Erythroblast (primary cell): Measurements from ENCODE around the gene TRIM9.

Experiments used
- DNase-seq, 2 experiments: peaks; one replicate each; lab custom pipeline; 2025; lab: John Stamatoyannopoulos, UW
- GATA1 ChIP-seq: IDR thresholded peaks from 2 replicates; pipeline ENCODE4 v1.6.1; 2011; ENCODE audit warnings: low read depth, mild to moderate bottlenecking, control low read depth, low read length, moderate library complexity
- POLR2A ChIP-seq: IDR thresholded peaks from 2 replicates; pipeline ENCODE4 v1.6.1; 2011; ENCODE audit warnings: mild to moderate bottlenecking, low read length

TRIM9 gene

DNA sequence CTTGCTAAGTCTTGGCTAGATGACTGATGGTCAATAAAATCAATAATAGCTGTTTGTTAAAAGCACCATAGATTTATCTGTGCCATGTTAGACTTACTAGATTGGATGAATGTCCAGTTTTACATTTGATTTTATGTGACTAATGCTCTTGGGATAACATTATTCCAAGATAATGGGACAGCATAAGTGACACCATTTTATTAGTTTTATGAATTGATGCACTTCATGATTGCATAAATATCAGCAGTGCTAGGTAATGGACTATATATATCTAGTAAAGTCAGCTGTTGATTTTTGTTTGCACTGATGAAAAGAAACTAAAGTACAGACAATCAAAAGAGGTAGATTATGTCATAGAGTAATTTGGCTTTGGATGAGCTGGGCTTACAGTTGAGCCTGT is 10.4 kb downstream of the TRIM9 start:
- TF ChIP-seq GATA1 = no peak
- TF ChIP-seq POLR2A = no peak
- DNase-seq = no peak

DNA sequence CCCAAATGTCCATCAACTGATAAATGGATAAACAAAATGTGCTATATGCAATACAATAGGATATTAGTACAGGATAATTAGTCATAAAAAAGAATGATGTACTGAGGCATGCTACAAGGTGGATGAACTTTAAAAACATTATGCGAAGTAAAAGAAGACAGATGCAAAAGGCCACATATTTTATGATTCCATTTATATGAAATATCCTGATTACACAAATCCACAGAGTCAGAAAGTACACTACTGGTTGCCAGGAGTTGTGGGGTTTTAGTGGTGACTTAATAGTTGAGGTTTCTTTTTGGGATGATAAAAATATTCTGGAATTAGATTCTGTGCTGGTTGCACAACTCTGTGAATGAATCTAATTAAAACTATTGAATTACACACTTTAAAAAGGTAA is 12.6 kb downstream of the TRIM9 start:
- TF ChIP-seq GATA1 = no peak
- TF ChIP-seq POLR2A = no peak
- no peak for DNase-seq

DNA sequence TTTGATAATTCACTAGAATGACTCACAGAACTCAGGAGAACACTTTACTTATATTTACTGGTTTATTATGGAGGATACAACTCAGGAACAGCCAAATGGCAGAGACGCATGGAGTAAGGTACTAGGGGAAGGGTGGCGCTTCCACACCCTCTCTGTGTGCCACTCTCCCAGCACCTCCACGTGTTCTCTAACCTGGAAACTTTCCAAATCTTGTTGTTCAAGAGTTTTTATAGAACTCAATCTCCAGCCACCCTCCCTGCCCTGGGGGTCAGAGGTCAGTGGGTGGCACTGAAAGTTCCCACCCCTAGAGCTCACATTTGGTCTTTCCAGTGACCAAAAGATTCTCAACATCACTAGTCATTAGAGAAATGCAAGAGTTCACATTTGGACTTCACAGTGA is 13.2 kb downstream of the TRIM9 start:
- TF ChIP-seq POLR2A (no peak), GATA1 (no peak)
- DNase-seq = no peak

DNA sequence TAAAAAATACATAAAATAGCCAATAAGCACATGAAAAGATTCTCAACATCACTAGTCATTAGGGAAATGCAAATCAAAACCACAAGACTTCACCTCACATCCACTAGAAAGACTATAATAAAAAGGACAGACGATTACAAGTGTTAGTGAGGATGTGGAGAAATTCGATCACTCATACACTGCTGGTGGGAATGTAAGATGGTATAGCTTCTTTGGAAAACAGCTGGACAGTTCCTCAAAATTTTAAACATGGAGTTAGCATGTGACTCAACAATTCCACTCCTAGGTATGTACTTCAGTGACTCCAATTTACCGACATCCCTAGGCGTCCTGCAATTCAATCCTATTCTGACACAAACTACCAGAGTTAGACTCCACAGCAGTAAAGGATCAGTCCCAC is 13.7 kb downstream of the TRIM9 start:
- DNase-seq = no peak
- no peak for TF ChIP-seq GATA1
- no peak for TF ChIP-seq POLR2A

DNA sequence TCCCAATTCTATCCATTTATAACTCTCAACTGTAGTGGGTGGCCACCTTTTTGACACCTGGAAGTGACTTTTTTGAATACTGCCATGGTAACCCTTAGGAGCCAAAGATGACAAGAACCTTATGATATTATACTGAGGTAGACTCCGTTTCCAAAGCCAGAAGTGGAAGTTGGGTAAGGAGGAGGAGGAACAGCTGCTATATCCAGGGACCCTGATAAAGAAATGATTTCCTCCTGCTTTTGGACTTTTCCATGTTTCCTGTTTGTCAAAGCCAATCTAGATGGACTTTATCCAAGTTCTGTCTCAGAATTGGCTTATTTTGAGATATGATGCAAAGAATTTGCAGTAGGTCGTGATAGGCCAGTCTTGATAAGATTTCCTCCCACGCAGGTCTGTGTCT is 14.3 kb downstream of the TRIM9 start:
- no peak for DNase-seq
- TF ChIP-seq GATA1 (no peak), POLR2A (no peak)

DNA sequence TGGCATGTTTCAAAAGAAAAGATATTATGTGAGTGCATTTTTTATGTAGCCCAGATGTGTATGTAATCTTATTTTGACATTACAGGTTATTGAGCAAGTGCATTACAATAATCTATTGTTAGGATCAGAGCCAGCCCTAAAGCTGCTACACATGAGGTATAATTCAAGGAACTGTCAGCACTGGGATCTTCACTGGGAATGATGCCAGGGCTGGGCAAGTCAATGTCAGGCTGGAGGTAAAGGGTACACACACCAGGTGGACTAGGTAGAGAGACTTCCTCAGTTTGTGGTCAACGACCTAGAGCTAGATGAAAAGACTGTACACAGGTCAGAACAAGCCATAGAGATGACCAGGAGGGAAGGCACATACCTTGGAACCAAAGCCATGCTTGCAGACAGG is 15.4 kb downstream of the TRIM9 start:
- TF ChIP-seq POLR2A (no peak), GATA1 (no peak)
- DNase-seq = no peak

DNA sequence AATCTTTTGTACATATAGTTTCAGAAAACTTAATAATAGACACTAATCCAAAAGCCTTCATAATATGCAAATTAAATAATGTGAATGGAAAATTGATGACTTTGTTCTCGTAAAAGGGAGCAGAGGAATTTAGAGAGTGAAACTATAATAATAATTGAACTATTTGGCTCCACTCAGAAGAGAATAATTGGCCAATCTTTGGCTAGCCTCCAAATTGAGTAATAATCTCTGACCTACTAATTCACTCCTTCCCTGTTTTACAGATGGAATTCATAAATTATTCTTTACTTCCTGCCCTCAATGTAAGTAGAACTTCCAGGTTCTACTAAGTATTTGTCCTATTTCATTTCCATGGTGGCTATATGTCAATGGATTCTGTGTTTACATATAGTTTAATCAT is 15.8 kb downstream of the TRIM9 start:
- TF ChIP-seq POLR2A = no peak
- no peak for TF ChIP-seq GATA1
- no peak for DNase-seq

DNA sequence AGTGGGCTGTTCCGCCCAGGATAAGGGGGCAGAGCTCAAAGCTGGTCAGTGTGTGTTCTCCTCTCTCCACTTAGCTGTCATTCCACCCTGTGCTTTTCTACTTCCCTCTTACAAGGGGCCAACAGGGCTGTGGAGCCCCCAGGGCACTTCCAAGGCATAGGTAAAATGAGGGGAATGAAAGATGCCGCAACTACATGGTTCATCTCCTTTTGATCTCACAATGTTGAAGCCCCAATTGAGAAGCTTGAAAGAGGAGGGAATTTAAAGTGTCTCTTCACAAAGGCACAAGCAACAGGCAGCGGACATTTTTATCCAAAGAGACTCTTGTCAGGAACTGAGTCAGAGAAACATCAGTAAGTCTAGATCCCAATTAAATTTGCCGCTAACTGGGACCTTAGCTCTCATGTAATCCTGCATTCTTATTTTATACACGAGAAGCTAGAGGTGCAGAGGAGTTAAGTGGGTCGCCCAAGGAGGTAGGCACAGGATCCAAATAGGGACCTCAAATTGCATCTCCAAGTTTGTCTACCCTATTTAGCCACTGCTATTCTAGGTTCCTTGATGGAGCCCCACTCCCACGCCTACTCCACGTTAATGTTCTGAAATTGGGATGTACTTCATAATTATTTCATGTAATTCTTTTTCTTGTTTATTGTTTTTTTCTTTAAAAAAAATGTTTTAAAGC is 20.1 kb downstream of the TRIM9 start:
- no peak for TF ChIP-seq GATA1
- no peak for TF ChIP-seq POLR2A
- DNase-seq = no peak

DNA sequence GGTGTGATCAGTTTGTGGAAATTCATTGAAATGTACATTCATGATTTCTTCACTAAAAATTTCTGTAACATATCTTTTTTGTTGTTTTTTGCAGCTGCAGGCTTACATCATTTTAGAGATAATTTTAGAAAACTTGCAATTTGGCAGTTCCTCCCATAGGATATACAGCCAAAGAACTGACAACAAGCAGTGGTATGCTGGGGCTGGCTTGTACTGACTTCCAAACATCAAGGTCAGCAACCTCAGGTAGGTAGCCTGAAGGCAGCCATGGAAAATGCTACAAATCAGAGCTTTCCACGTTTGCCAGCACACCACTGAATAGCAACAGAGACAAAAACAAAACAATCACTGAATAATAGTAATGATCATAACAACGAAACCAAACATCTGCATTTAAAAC is 21.2 kb downstream of the TRIM9 start:
- DNase-seq = no peak
- TF ChIP-seq GATA1 = no peak

DNA sequence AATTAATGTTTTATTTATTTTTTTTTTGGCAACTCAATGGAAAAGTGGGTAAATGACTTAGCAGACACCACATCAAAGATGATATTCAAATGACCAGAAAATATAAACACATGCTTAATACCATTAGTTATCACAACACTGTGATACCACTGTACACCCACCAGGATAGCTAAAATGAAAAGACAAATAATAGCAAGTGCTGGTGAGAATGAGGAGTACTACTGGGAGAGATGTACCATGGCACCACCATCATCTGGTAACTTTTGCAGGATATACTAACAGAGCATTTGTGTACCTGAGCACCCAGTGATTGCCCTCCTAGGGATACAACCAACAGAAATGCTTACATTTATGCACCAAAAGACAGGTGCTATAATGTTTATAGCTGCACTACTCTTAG is 21.9 kb downstream of the TRIM9 start:
- DNase-seq = no peak
- no peak for TF ChIP-seq GATA1
- no peak for TF ChIP-seq POLR2A

DNA sequence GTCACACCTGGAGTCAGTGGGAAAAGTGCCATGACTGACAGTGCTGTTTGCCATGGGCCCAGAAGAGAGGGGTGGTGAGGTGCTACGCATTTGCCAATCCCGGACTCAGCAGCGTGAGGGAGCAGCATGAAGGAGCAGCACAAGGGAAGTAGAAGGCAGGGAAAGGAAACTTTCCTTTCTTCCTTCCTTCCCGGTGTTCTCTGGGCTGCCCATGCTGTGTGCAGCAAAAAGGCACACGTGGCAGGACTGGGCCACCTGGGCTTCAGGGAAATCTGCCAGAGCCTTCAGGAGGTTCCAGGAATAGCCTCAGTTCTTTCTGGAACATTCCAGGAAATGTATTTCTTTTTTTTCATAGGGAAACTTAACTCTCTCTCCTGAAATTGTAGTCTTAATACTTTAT is 23.0 kb downstream of the TRIM9 start:
- no peak for DNase-seq
- TF ChIP-seq POLR2A (no peak), GATA1 (no peak)

DNA sequence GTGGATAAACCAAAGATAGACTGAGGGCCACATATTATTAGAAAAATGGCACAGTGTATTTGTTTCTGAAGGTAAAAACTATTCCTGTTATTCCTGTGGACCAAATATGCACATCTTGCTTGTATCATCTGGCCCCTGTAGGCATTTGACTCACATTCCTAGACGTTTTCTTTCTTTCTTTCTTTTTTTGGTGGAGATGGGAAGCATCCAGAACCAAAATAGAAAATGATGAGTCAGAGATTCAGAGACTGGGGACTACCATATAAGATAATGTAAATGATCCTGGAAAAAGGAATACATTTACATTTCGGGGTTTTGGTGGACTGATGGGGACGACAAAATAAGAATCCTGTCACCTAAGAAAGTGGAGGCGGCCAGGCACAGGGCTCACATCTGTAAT is 24.2 kb downstream of the TRIM9 start:
- DNase-seq = no peak
- TF ChIP-seq POLR2A = no peak
- TF ChIP-seq GATA1 = no peak

DNA sequence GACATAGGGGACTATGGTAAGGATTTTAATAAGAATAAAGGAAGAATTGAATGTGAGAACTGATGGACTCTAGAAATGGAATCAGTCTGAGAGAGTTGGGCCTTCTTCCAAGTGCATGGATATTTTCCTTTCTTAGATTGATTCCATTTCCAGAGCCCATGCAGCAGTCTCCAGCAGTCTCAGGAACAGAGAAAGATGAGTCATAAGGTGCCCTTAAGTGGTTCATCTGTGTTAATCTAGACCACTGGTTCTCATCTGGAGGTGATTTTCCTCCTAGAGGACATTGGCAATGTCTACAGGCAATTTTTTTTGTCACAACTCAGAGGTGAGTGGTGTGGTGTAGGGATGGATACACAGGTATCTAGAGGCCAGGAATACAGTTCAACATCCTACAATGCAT is 25.9 kb downstream of the TRIM9 start:
- no peak for TF ChIP-seq POLR2A
- no peak for DNase-seq

DNA sequence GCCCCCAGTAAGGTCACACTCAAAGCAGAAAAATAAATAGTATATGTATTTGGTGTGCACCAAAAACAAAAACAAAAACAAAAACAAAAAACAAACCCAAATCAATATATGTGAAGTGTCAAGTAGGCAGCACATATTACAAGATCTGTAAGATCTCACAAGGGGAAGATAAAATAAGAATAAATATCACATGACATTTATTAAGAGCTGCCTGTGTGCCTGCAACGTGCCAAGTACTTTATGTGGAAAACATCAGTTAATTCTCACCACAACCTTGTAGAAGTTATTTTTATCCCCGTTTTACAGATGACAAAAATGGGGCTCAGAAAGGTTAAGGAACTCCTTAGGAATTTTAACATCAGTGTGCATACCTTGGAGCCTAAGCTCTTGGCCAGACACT is 26.6 kb downstream of the TRIM9 start:
- no peak for TF ChIP-seq POLR2A
- TF ChIP-seq GATA1 = no peak
- DNase-seq = no peak

DNA sequence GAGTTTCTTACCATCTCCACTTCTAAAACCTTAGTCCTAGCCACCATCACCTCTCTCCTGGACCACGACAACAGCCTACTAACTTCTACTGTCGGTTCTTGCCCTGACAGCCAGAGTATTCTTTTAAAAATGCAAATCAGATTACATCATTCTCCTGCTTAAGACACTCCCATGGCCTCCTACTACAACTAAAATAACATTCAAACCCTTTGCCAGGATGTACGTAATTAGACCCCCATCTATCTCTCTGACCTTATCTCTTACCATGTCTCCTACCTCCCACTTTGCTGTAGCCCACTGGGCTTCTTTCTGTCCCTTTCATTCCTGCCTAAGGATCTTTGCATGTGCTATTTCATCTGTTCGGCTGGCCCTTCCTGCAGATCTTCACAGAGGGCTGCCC is 27.6 kb downstream of the TRIM9 start:
- TF ChIP-seq GATA1 = no peak

DNA sequence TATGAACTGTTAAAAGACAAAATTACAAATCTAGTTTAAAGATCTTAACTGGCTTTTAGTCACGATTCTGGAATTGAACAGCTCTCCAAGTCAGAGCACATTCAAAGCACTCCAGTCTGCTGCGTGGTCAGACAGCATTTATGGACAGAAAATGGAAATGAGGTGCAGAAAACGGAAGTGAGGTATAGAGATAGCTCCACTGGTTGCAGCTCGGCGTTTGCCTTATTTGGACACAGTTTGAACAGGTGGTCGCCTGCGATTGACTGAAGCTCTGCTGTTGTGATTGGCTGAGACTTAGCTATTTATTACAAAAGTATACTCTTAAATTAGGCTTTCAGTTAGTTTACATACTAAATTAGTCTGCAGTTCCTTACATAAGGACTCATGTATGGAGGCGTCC is 28.3 kb downstream of the TRIM9 start:
- DNase-seq = no peak
- TF ChIP-seq POLR2A (no peak), GATA1 (no peak)

More for the DNA sequence above, 27.6 kb downstream of the TRIM9 start:
- no peak for DNase-seq
